Smooth muscle cell (in vitro differentiated cells): ENCODE data around the gene CREB5. TPM values are rescaled to one million over a fixed set of nuclear protein-coding genes. Genes with fewer than 3 reads are reported as not detected.

Source experiments
- DNase-seq: peaks from one replicate; lab custom pipeline; 2025; ENCODE audit not compliant: unreplicated experiment; lab: John Stamatoyannopoulos, UW
- H2AFZ ChIP-seq: fragments of 200-600 bp; sonication (generic); 2 replicates; pipeline ENCODE4 v1.6.0; 2016; ENCODE audit warnings: antibody characterized with exemption, low read depth, mild to moderate bottlenecking
- H3F3A ChIP-seq: fragments of 200-600 bp; sonication (generic); 2 replicates; pipeline ENCODE4 v1.6.0; 2017; ENCODE audit warnings: antibody characterized with exemption, low read depth
- H3K27ac ChIP-seq: fragments of 200-600 bp; sonication (generic); 2 replicates; pipeline ENCODE4 v1.5.1; 2016; ENCODE audit warnings: low read depth, mild to moderate bottlenecking
- H3K27me3 ChIP-seq: fragments of 200-600 bp; sonication (generic); 2 replicates; pipeline ENCODE4 v1.6.1; 2016; ENCODE audit warnings: low read depth, mild to moderate bottlenecking
- H3K36me3 ChIP-seq: fragments of 200-600 bp; sonication (generic); 2 replicates; pipeline ENCODE4 v1.5.1; 2016; ENCODE audit warnings: low read depth
- H3K4me1 ChIP-seq: fragments of 200-600 bp; sonication (generic); 2 replicates; pipeline ENCODE4 v1.5.1; 2016; ENCODE audit warnings: low read depth
- H3K4me2 ChIP-seq: fragments of 200-600 bp; sonication (generic); 2 replicates; pipeline ENCODE4 v1.6.0; 2016; ENCODE audit warnings: mild to moderate bottlenecking
- H3K4me3 ChIP-seq: fragments of 200-600 bp; sonication (generic); 2 replicates; pipeline ENCODE4 v1.5.1; 2016; ENCODE audit warnings: mild to moderate bottlenecking
- H3K79me2 ChIP-seq: fragments of 200-600 bp; sonication (generic); 2 replicates; pipeline ENCODE4 v1.6.0; 2016; ENCODE audit warnings: low read depth, mild to moderate bottlenecking
- H3K9ac ChIP-seq: fragments of 200-600 bp; sonication (generic); 2 replicates; pipeline ENCODE4 v1.6.0; 2016; ENCODE audit warnings: low read depth
- H3K9me3 ChIP-seq: fragments of 200-600 bp; sonication (generic); replicated peaks from 2 replicates; pipeline ENCODE4 v1.5.1; 2016; ENCODE audit warnings: low read depth
- H4K20me1 ChIP-seq: fragments of 200-600 bp; sonication (generic); 2 replicates; pipeline ENCODE4 v1.6.0; 2016; ENCODE audit warnings: low read depth
- WGBS: methylation state at CpG from one replicate; pipeline ENCODE4 v1.1.7; 2016; ENCODE audit warnings: low lambda C conversion rate; 5-methylcytosine and 5-hydroxymethylcytosine counted together
- polyA plus RNA-seq: library from polyadenylated mRNA; unstranded; fragments of >200 nt; fragmentation: Nextera tagmentation; extraction: Ambion mirVana; gene quantifications from 2 replicates; pipeline ENCODE4 v1.2.1, GENCODE V29; 2016
- total RNA-seq: library from RNA; depleted of rRNA; stranded (reverse); fragments of >200 nt; gene quantifications from 2 replicates; pipeline ENCODE4 v1.2.3, GENCODE V29; 2014
- TF ChIP-seq, protein P1 (sequence below): fragments of 200-600 bp; sonication (generic); IDR thresholded peaks from 2 replicates; pipeline ENCODE4 v1.5.1; 2017; ENCODE audit warnings: borderline replicate concordance, mild to moderate bottlenecking, antibody characterized with exemption; ENCODE audit not compliant: insufficient read depth, poor library complexity, severe bottlenecking

Gene CREB5
- total and polyA plus RNA-seq, 2 experiments from 2014 or later: 6.2 to 18.2 TPM

DNA sequence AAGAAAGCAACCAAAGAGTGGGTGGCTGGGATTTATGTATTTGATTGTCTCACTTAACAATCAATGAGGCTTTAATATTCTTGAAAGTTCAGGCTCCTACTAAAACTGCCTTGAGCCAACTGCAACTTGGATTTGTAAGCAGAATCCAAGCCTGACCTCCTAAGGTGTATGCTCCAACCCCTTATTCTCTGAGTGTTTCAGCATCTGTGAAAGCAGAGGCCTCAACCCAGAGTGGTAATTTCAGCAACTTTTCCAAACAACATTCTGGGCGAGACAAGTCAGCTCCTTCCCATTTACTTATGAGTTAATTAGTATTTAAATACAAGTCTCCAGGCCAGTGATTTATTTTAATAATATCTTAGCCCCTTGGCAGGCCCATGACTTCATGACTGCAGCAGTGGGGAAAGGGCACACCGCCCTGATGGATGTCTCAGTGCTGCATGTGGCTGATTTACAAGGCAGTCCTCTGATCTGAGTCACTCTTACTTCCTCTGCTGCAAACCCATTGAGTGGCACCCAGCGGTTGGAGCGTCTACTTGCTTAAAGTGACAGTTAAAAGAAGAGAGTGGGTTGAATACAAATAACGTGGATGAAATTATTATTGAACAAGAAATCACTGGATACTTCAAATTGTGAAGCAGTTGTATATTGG lies 336.7 kb downstream of the CREB5 start:
- no peaks in the 10 kb centered on the region for H3K9me3 ChIP-seq
- 13% methylated on average over 5 of the region's 5 CpGs for WGBS
- H3K4me3 ChIP-seq: no peak overlapping the region
- TF ChIP-seq, protein P1, sequence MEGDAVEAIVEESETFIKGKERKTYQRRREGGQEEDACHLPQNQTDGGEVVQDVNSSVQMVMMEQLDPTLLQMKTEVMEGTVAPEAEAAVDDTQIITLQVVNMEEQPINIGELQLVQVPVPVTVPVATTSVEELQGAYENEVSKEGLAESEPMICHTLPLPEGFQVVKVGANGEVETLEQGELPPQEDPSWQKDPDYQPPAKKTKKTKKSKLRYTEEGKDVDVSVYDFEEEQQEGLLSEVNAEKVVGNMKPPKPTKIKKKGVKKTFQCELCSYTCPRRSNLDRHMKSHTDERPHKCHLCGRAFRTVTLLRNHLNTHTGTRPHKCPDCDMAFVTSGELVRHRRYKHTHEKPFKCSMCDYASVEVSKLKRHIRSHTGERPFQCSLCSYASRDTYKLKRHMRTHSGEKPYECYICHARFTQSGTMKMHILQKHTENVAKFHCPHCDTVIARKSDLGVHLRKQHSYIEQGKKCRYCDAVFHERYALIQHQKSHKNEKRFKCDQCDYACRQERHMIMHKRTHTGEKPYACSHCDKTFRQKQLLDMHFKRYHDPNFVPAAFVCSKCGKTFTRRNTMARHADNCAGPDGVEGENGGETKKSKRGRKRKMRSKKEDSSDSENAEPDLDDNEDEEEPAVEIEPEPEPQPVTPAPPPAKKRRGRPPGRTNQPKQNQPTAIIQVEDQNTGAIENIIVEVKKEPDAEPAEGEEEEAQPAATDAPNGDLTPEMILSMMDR: no peak
- peaks cover 8% of the 10 kb centered on the region for H3F3A ChIP-seq
- H3K79me2 ChIP-seq: no peaks in the 10 kb centered on the region
- no peaks in the 10 kb centered on the region for H4K20me1 ChIP-seq
- no peak overlapping the region for H3K9ac ChIP-seq
- no peak for DNase-seq
- H3K4me1 ChIP-seq: peaks cover 33% of the 10 kb centered on the region
- H2AFZ ChIP-seq: no peak overlapping the region
- H3K4me2 ChIP-seq: peak overlapping the region; percentile 30
- H3K27me3 ChIP-seq: no peaks in the 10 kb centered on the region
- H3K36me3 ChIP-seq: no peaks in the 10 kb centered on the region
- peak overlapping the region; percentile 11 for H3K27ac ChIP-seq

DNA sequence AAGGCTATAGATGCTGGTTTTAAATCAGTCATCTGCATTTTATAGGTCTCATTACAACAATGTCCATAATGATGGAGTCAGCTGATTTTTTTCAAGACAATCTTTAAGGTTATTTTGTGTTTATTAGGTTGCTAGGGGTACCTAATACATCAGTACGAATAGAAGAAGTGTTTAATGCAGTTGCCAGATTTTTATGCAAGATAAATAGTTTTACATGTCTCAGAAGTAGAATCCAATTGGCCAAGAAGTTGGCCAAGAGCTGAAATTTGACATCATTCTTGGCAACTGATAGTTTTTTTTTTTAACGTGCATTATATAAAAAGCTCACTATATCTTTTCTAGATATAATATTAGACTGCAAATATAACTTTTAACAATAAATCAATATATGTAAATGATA lies 337.3 kb downstream of the CREB5 start:
- TF ChIP-seq, protein P1: no peak
- DNase-seq: no peak
- no peaks in the 10 kb centered on the region for H3K36me3 ChIP-seq
- 78% methylated on average over 2 of the region's 2 CpGs for WGBS
- H3K9me3 ChIP-seq: no peaks in the 10 kb centered on the region
- H3K4me2 ChIP-seq: peak overlapping the region; percentile 30
- H3K27me3 ChIP-seq: no peaks in the 10 kb centered on the region
- no peaks in the 10 kb centered on the region for H4K20me1 ChIP-seq
- no peak overlapping the region for H2AFZ ChIP-seq
- H3K27ac ChIP-seq: no peak overlapping the region
- no peaks in the 10 kb centered on the region for H3K79me2 ChIP-seq
- H3K4me3 ChIP-seq: no peak overlapping the region
- H3K9ac ChIP-seq: no peak overlapping the region
- H3F3A ChIP-seq: peaks cover 8% of the 10 kb centered on the region
- H3K4me1 ChIP-seq: peaks cover 33% of the 10 kb centered on the region

DNA sequence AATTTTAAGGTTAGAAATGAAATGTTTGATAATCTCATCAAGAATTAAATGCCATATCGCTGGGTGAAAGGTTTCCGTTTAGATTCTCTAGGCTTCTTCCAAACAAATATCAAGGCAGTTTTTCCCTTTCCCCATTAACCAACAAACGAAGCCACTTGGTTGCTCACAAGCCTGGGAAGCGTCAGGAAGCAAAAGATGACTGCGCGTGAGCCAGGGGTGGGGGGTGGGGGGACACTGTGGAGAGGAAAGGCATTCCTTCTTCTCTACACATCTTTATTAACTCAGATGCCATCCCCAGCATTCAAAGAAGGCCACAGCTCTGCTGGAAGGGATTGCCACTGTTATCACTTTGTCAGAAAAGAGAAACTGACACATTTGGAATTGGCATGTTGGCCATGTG lies 338.7 kb downstream of the CREB5 start:
- Histone ChIP-seq H3K27ac (peak overlapping the region; percentile 56), H3K79me2 (no peaks in the 10 kb centered on the region), H3K4me3 (no peak overlapping the region), H3K36me3 (no peaks in the 10 kb centered on the region), H4K20me1 (no peaks in the 10 kb centered on the region), H3K4me2 (peak overlapping the region; percentile 37), H3K27me3 (no peaks in the 10 kb centered on the region), H3K9me3 (no peaks in the 10 kb centered on the region), H3K9ac (no peak overlapping the region), H2AFZ (no peak overlapping the region), H3K4me1 (peaks cover 33% of the 10 kb centered on the region), H3F3A (peaks cover 8% of the 10 kb centered on the region)
- TF ChIP-seq, protein P1: no peak
- no peak for DNase-seq
- 33% methylated on average over 6 of the region's 6 CpGs for WGBS

DNA sequence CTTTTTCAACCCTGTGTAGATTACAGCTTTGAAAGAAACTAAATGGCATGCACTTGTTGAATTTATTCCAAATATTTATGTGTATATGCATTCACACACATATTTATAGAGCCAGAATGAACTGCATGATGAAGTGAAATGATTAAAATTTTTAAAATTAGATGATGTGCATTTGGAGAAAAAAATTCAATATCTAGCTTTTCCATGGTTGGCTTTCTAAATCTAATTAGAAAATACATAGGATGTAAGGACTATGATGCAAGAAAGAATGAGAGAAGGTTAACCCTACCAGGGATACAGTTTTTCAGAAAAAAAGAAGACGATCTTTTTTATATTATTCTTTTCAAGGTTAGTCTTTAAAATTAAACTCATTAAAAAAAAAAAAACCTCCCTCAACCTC lies 341.3 kb downstream of the CREB5 start:
- Histone ChIP-seq H3K27me3 (no peaks in the 10 kb centered on the region), H3K27ac (no peak overlapping the region), H3K4me2 (no peak overlapping the region), H3K4me3 (no peak overlapping the region), H3K9ac (no peak overlapping the region), H3F3A (peaks cover 5% of the 10 kb centered on the region), H3K79me2 (no peaks in the 10 kb centered on the region), H3K36me3 (no peaks in the 10 kb centered on the region), H2AFZ (no peak overlapping the region), H3K4me1 (peaks cover 18% of the 10 kb centered on the region), H3K9me3 (no peaks in the 10 kb centered on the region), H4K20me1 (no peaks in the 10 kb centered on the region)
- DNase-seq: no peak
- 96% methylated on average over 1 of the region's 1 CpG for WGBS
- TF ChIP-seq, protein P1: no peak
